HG03196 (cell line): ENCODE results near the gene MEAK7.
A peak's percentile ranks its signal among the peaks of the same experiment; 100 is the strongest.

ENCODE experiments used
- ATAC-seq: cut with Tn5 transposase; IDR thresholded peaks from one replicate; pipeline ENCODE4 v1.9.1; 2021; ENCODE audit not compliant: unreplicated experiment

The MEAK7 gene, protein sequence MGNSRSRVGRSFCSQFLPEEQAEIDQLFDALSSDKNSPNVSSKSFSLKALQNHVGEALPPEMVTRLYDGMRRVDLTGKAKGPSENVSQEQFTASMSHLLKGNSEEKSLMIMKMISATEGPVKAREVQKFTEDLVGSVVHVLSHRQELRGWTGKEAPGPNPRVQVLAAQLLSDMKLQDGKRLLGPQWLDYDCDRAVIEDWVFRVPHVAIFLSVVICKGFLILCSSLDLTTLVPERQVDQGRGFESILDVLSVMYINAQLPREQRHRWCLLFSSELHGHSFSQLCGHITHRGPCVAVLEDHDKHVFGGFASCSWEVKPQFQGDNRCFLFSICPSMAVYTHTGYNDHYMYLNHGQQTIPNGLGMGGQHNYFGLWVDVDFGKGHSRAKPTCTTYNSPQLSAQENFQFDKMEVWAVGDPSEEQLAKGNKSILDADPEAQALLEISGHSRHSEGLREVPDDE

DNA sequence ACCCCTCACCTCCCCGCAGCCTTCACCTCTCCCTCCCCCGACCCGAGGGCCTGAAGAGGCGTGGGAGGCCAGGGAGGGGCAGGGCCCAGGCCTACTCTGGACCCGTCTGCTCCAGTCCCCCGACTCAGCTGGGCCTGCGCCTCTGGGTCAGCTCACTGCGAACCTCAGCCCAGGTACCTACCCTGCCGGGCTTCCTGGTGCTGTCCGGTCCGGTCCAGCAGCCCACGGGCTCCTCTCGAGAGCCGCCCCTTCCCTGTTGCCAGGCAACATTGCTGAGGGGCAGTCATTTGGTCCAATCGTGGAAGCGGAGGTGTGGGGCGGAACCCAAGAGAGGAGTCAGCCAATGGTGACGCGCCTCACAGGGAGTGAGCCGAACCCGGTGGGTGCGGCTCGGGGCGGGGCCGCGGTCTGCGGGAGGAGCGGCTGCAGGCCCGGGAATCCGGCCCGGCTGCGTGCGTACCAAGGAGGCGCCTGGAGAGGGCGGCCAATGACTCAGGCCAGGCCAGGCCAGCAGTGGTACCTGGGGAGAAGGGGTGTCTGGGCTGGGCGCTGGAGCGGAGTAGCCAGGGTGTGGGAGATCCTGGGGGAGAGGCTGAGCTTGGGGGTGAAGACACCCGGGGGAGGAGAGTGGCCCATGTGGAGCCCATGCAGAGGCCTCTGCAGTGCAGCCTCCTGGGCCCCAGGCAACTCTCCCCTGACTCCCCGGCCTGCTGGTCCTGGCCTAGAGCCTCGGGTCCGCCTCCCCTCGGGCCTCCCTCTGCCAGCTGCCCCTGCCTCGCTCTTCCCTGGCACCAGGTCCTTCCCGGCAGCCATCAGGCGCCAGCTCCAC, at the start of gene MEAK7:
Gene MEAK7, minus strand, starts transcription at position 240 of the 829 bp plus-strand sequence. CDS start 6,573 bp downstream, outside the sequence.
- peak; percentile 95 for ATAC-seq

DNA sequence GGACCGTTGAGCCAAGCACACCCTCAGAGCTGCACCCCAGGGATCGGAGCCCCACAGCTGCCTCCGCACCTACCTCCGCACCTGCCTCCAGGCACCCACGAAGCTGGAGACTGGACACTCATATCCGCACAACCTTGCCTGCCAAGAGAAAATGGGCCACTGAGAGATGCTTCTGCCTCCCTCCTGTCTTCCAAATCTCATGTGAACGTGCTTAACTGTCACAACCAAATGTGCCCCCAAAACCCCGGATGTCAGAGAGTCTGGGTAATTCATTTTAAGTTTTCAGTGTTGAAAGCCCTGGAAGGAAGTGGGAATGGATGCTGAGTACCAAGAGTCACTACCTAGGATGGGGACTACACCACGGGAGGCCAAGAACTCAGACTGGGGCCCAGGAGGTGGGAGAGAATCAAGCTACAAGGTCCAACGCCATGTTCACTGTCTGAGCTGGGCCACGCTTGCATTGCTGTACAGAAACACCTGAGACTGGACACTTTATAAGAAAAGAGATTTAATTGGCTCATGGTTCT, 49.5 kb upstream of the MEAK7 start:
- ATAC-seq, result no peak

DNA sequence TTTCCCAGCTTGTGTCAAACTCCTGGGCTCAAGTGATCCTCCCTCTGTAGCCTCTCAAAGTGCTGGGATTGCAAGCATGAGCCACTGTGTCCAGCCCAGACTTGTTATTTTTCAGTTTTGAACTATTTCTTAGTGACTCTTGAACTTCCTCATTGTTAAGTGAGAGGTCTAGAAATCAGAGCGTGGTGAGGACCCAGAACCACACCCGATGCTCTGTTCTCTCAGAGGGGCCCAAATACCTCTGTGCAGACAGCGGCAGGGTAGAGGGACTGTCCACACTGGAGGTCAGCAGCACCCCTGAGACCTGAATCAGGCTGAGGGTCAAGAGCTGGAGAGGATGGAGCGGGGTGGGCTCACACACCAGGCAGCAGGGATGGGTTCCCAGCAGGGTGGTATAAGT, 47.7 kb upstream of the MEAK7 start:
- ATAC-seq, result no peak

DNA sequence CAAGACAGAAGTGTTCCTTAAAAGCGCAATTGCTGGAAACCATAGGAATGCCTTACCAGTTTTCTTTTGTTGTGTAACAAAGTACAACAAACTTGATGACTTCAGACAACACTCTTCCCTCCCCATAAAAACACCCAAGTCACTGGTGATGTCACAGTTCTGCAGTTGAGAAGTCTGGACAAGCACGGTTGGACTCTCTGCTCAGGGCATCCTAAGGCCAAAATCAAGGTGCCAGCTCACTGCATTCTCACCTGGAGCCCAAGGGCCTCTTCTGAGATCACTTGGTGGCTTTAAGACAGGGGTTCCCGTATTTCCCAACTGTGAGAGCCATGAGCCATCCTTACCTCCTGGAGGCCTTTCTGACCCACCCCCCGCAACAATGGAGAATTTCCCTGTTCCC, 45.6 kb upstream of the MEAK7 start:
- no peak for ATAC-seq

DNA sequence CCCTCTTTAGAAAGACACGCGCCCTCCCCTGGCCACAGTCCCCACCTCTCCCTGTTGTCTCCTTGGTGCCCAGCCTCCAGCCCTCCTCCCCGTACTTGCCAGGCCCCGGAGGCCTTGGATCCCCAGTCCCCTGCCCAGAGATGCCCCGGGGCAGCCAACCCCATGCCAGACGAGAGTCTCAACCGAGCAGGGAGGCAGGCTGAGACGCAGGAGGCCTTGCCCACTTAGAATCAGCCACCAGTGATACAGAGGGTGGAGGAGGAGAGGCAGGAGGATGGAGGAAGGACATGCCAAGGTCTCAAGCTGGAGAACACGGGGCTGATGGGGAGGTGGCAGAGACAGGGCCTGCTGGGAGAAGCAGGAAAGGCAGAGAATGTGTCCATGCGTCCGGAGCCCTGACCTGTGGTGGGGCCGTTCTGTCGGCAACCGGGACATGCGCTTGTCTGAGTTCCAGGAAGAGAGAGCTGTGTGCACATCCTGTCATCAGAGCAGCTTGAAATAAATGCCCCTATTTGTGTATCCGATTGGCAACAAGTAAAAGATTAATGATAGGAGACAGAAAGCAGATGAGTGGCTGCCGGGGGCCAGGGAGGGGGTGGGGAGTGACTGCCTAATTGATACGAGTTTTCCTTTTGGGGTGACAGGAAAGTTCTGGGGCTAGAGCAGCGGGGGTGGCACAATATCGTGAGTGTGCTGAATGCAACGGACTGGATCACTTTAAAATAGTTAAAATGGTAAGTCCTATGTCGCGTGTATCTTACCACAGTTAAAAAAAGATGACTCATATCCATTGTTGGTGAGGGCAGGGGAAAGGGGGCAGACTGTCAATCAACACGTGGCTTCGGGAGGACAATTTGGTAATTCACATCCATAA, 44.7 kb upstream of the MEAK7 start:
- no peak for ATAC-seq

DNA sequence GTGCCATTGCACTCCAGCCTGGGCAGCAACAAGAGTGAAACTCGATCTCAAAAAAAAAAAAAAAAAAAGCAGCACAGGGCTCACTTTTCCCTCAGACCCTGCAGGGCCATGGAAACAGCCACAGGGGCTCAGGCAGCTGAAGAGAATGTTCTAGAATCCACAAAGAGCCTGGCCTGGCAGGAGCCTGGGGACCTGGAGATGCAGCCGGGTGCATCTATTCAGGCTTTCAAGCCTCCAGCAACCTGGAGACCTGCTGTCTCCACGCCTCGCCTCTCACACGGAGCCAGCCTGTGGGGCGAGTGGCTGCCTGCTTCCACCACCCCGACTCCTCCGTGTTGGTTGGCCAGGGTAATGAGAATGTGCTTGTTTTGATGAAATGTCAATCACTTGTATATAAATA, 44.0 kb upstream of the MEAK7 start:
- no peak for ATAC-seq

DNA sequence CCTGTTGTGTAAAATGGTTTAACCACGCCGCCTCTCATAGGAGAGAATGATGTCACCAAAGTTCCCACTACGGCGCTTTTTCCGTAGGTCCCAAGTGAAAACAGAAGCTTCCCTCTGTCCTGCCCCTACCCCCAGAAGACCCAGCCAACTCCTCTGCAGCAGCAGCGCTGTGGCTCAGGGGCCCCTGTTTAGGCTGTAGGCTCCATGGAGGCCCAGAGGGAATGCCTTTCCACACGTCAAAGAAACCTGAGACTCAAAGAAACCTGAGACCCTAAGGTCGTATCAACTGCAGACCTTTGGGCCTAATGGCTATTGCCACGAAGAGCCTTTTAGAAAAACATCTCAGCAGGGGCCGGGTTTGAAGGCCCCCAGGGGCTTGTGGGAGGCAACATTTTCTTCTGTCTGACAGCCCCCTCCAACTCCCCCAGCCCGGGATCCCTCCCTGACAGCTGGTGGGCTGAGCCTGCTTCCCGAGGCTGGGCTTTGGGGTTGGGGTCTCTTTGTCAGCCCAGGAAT, 43.1 kb upstream of the MEAK7 start:
- no peak for ATAC-seq

DNA sequence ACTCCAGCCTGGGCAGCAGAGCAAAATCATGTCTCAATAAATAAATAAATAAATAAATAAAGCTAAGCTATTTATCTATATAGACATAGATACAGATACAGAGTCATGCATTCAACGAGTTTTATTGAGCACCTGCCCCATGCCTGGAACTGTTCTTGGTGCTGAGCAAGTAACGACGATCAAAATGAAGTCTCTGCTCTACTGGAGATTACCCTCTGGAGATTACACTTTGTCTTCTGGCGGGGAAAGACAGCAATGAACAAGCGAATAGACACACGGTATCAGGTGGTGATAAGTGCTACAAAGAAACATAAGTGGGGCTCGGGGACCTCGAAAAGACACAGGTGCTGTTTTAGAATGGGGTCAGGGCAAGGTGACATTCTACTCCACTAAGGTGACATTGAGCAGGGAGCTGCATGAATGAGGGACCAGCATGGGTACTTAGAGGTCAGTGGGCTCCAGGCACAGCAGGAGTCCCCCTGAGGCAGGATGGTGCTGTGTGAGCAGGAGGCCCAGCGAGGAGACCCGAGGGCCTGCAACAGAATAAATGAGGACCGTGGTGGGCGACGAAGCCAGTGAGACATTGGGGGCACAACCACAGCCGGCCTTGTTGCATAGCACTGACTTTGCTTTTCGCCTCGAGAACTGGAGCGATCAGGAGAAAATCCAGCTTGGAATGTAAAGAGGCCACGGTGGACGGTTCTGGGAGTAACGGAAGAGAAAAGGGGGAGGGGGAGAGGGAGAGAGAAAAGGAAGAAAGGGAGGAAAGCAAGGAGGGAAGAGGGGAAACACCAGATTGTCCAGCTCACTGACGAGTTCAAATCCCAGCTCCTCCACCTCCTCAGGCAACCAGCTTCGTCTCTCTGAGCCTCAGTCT, 42.4 kb upstream of the MEAK7 start:
- no peak for ATAC-seq

DNA sequence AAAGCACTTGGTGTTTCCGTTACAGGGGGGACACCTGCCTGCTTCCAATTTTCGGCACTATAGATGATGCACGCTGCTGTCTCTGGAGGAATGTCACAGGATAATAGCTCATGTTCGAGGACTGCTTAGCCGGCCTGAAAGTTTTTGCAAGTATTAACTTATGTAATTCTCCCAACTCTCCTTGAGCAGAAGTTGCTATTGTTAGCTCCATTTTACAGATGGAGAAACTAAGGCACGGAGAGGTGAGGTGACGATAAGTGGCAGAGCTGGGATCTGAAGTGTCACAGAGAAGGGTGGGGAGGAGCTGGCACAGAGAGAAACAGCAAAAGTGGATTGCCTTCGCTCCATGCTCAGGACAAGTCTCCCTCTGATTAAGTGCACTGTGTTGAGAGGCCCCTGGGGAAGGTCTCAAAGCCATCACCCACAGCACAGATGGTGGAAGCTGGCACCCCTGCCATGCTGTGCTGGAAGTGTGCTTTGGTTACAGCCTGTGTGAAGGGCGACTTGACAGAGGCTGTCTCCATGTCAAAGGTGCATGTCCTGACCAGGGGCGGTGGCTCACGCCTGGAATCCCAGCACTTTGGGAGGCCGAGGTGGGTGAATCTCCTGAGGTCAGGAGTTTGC, 40.8 kb upstream of the MEAK7 start:
- no peak for ATAC-seq

DNA sequence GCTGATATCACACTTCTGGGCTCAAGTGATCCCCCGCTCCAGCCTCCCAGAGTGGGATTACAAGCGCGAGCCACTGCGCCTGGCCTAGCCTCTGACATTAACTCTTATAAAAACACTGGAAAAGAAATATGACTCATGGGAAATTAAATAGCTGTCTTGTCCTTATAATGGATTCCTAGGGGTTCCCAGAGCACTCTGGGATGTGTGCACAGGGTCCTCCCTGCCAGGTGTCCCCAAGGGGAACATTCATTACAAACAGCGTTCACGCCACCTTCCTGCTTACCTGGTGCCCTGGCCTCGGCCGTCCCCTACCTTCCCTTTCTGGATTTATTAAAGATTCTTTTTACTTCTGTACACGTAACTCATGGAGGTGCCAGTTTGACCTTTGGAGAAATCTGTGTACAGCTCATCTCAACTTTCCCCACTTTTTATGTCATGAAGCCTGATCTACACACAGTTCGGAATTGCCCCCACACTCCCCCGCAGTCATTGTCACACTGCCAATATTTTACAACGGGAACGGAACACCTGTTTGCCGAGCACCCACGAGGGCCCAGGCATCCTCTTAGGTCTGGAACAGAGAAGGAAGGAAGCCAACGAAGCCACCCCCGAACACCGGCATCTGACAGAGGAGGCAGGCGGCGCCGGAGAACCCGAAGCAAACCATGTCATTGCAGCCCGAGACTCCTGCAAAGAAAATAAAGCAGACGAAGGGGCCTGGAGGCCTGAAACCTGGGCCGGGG, 39.7 kb upstream of the MEAK7 start:
- no peak for ATAC-seq

DNA sequence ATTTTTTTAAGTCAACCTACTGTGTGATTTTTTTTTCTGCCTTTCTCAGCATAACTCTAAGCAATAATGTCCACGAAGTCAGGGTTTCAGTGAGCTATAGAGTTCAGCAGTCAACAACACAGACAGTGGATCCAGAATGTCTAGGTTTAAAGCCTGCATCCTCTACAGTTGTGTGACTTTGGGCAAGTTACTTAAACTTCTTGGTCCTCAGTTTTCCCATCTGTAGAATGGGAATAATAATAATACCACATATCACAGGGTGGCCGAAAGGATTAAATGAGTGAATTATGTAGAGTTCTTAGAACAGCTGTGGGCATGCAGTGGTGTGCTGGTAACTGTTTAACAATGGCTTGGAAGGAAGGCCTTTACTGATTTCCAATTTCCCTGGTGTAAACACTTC, 38.8 kb upstream of the MEAK7 start:
- no peak for ATAC-seq

DNA sequence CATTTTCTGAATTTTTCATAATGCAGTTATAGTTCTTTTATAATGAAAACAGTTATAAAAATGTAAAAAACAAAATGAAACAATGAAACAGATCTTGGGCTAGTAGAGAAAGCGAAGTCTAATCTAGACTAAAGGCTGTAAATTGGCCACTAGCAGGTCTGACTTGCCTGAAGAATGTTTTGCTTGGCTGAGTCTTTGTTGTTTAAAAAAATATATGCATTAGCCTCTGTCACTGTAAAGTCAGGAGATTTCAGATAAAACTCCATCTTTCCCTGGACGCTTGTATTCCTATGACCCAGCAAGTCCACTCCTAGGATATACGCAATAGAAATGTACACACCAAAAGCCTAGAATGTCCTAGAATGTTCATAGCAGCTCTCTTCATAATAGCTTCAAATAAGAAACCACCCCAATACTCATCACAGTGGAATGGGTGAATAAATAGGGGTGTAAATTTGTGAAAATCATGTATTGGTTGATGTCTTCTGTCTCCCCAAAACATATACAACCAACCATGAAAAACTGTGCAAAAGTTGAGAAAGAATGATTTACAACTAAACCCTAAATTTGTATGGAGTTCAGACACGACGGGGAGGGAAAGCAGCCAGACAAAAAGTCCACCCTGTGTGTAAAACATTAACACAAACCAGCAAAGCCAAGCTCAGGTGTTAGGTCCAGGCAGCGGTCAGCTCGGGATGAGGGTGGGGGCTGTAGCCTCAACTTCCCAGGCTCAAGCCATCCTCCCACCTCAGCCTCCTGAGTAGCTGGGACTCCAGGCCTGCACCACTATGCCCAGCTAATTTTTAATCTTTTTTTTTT, 37.7 kb upstream of the MEAK7 start:
- ATAC-seq, result no peak

DNA sequence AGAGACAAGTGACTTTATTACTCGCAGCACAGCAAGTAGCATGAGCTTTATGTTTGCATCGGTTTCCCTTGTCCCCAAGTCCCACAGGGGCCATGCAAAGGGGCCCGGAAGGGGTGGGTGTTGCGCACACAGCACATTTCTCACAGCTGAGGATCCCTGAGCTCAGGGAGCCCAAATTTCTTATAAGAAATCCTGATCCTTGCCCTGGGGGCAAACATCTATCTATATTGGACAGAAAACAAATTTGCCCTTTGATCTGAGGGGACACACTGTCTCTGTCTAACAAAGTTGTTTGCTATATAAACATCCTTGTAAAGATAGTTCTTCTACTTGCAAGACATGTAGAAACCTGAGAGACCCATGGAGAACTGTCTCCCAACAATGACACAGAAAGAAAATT, 35.7 kb upstream of the MEAK7 start:
- no peak for ATAC-seq

DNA sequence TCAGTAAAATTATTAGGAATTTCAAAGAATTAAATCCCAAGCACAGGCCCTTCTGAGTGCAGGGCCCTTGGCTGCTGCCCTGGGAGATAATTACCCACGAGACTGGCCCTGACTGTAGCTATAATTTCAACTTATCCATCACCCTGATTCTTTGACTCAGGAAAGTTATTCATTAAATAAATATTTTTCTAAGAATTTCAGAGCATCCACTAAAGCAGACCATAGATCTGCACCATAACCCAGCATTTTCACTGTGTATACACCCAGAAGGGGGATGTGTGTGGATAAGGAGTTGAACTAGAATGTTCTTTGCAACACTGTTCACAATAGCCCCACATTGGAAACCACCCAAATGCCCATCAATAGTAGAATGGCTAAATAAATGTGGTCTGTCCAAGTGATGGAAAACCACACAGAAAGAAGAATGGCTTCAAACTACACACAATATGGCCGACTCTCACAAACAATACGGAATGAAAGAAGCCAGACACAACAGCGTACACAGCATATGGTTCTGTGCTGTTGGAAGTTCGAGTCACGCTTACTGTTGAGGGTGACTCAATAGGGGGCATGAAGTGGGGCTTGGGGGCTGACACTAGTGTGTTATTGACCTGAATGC, 33.9 kb upstream of the MEAK7 start:
- ATAC-seq, result no peak

DNA sequence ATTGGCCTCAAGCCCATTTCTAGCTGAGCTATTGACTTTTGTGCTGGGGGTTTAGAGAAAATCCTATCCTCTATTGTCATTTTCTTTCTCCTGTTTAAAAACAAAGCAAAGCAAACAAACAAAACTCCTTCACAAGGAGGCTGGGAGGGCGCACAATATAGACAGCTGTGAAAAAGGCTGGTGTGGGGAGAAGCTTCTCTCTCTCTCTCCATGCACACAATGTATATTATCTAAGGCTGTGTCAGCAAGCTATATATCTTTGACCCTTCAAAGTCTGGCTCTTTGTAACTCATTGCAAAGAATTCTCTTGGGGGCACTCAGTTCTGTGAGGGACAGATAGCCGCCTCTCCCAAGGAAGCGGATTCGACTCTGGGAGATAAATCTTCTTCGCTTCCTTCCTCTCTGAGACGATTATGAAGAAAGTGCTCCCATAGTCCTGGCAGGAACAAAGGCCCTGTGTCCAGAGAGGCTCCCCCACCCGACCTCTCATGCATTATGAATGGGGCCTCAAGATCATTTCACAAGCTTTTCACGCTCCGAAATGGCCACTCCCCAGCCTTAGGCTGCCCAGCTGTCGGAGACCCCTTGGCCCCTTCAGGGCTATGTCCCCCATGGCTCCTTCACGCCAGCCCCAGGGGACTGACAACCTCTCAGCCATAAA, 33.2 kb upstream of the MEAK7 start:
- no peak for ATAC-seq

DNA sequence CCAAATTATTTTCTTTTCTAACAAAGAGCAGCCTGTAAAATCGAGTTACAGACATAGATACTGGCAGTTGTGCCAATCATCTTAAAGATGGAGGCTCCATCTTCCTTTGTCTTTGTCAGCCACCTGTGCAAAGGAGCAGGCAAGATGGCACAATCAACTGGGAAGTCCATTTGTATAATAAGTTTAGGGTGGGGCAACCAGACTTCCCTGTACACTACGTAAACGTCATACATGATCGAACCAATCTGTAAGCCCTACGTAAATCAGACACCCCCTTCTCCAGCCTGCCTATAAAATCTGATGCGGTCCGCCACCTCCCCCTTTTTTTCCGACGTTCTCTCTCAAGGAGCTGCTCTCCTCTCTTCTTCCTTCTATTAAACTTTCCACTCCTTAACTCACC, 31.4 kb upstream of the MEAK7 start:
- no peak for ATAC-seq

DNA sequence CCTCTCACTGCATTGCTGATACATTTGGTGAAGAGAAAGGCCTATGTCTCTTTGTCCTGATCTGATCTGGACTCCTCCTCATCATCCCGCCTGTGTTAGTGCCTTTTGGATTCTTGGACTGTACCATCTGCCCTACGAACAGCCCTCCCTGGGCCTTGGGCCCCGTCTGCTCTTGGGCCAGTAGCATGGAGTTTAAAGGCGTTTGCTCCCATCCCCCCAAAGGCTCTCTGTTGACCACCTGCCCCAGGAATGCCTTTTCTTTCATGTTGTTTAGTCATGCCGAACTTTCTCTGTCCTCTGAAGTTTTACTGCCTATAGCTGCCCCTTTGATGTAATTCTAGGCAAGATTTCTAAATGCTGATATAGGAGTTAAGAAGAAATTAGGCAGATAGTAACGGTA, 30.9 kb upstream of the MEAK7 start:
- ATAC-seq, result no peak
